WERI-Rb-1 (cell line): Measurements from ENCODE around the gene FAHD1.
A peak's percentile ranks its signal among the peaks of the same experiment; 100 is the strongest.
"Not testable (repeated sequence)": the region's sequence is repeated elsewhere in the genome, so short reads cannot be mapped to it uniquely, and the experiment has no call there.

ENCODE experiments used
- DNase-seq: peaks from one replicate; pipeline ENCODE4 v3.0.0-alpha.2; 2020
- H3K27ac ChIP-seq: fragments of 250-450 bp; sonication (Bioruptor Pico); 2 replicates; pipeline ENCODE4 v1.5.1; 2020; ENCODE audit warnings: mild to moderate bottlenecking, moderate library complexity
- H3K27me3 ChIP-seq: fragments of 250-450 bp; sonication (Bioruptor Pico); 2 replicates; pipeline ENCODE4 v1.5.1; 2021; ENCODE audit warnings: mild to moderate bottlenecking, low read depth, moderate library complexity; ENCODE audit not compliant: insufficient read depth, severe bottlenecking
- H3K36me3 ChIP-seq: fragments of 250-450 bp; sonication (Bioruptor Pico); 2 replicates; pipeline ENCODE4 v1.5.1; 2020; ENCODE audit warnings: mild to moderate bottlenecking, moderate library complexity
- H3K4me3 ChIP-seq: 2 replicates; pipeline ENCODE4 v1.5.1; 2011; ENCODE audit warnings: low read depth, mild to moderate bottlenecking, control low read depth, low read length
- H3K9me3 ChIP-seq: fragments of 250-450 bp; sonication (Bioruptor Pico); 2 replicates; pipeline ENCODE4 v1.5.1; 2021; ENCODE audit warnings: mild to moderate bottlenecking, moderate library complexity; ENCODE audit not compliant: severe bottlenecking
- CTCF ChIP-seq: IDR thresholded peaks from 2 replicates; pipeline ENCODE4 v1.5.1; 2011; ENCODE audit warnings: low read depth, mild to moderate bottlenecking, control low read depth, inconsistent platforms, low read length

Gene FAHD1

GRCh38 chr16:1863681-1864460 is 36.9 kb downstream of the FAHD1 start:
- H3K9me3 ChIP-seq: no peaks in the 10 kb centered on the region
- peak; percentile 9; the same call in 1 of the 2 replicates for TF ChIP-seq CTCF
- no peak for DNase-seq
- no peak overlapping the region for H3K27ac ChIP-seq
- H3K27me3 ChIP-seq: no peaks in the 10 kb centered on the region
- H3K36me3 ChIP-seq: no peaks in the 10 kb centered on the region
- H3K4me3 ChIP-seq: no peak overlapping the region

GRCh38 chr16:1865902-1866690 is 39.1 kb downstream of the FAHD1 start:
- no peak overlapping the region for H3K4me3 ChIP-seq
- H3K27ac ChIP-seq: no peak overlapping the region
- no peak for DNase-seq
- H3K27me3 ChIP-seq: no peaks in the 10 kb centered on the region
- no peaks in the 10 kb centered on the region for H3K9me3 ChIP-seq
- H3K36me3 ChIP-seq: no peaks in the 10 kb centered on the region
- no peak for TF ChIP-seq CTCF

GRCh38 chr16:1870365-1871082 is 43.5 kb downstream of the FAHD1 start:
- no peaks in the 10 kb centered on the region for H3K27me3 ChIP-seq
- H3K36me3 ChIP-seq: no peaks in the 10 kb centered on the region
- no peak for DNase-seq
- no peaks in the 10 kb centered on the region for H3K9me3 ChIP-seq
- TF ChIP-seq CTCF: no peak
- no peak overlapping the region for H3K27ac ChIP-seq
- H3K4me3 ChIP-seq: no peak overlapping the region

- Histone ChIP-seq H3K36me3 (no peaks in the 10 kb centered on the region), H3K4me3 (no peak within 1 kb of the TSS), H3K9me3 (no peaks in the 10 kb centered on the region), H3K27me3 (no peaks in the 10 kb centered on the region), H3K27ac (no peak within 1 kb of the TSS)
- DNase-seq: no peak
- TF ChIP-seq CTCF: no peak
These were observed 45.1 kb downstream of the FAHD1 start, which contains the start of gene MEIOB for GRCh38 chr16:1871974-1872635. Gene MEIOB (minus strand): TSS chr16:1872164. CDS start chr16:1868175, 3,989 bp downstream.

GRCh38 chr16:1874854-1875253 is 47.8 kb downstream of the FAHD1 start:
- Histone ChIP-seq H3K27me3 (no peaks in the 10 kb centered on the region), H3K36me3 (no peaks in the 10 kb centered on the region), H3K9me3 (no peaks in the 10 kb centered on the region), H3K4me3 (no peak overlapping the region), H3K27ac (no peak overlapping the region)
- TF ChIP-seq CTCF: no peak
- DNase-seq: no peak

- not testable (repeated sequence) for H3K27me3 ChIP-seq, H3K36me3 ChIP-seq, DNase-seq, H3K4me3 ChIP-seq, H3K27ac ChIP-seq, H3K9me3 ChIP-seq
These were observed 49.1 kb downstream of the FAHD1 start for GRCh38 chr16:1876066-1876465.
